Kidney capillary endothelial cell (primary cell): Measurements from ENCODE around the gene RBFOX2.
"Not testable (repeated sequence)": the region's sequence is repeated elsewhere in the genome, so short reads cannot be mapped to it uniquely, and the experiment has no call there.

Experiments used
- DNase-seq: peaks from one replicate; pipeline ENCODE4 v3.0.0-alpha.2; 2018; ENCODE audit warnings: low spot score

Gene RBFOX2

DNA sequence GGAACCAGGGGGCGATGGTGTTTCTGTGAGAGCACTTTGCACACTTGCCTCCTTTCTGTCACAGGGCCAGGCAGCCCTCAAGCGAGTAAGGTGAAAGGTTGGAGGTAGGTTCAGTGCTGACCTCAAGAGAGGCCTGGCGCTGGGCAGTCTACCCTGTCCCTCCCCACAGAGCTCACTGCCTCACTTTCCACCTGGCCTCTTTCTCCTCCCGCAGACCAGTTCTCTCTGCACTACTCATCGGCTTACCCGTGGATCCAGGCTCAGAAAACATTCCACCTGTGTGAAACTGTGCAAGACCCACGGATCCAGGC is 294.2 kb downstream of the RBFOX2 start:
- no peak for DNase-seq

DNA sequence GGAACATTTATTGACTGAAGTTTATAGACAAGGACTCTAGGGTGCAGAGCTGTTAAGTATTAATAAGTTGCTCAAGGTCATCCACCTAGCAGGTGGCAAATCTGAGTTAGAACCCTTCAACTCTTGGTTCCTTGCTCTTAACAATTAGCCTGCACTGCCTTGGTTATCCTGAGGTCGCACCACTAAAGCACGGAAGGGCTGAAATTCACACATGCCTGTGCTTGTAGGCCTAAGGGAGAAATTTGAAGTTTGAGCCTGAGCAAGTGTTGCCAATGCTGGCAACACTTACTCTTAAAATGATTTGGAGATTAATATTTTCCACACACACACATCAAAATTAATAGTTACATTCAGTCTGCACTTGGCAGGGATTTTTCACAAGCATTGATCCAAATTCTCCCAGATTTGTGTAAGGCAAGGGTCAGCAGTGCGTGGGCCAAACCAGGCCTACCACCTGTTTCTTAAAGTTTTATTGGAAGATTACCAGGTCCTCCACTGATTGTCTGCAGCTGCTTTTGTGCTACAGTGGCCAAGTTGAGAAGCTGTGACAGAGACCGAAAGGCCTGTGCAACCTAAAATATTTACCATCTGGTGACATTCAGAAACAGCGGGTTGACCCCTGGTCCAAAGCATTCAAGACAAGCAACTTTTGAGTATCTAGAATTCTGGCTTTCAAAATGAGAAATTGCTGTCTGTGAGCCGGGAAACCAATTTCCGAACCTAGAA is 294.7 kb downstream of the RBFOX2 start:
- no peak for DNase-seq

DNA sequence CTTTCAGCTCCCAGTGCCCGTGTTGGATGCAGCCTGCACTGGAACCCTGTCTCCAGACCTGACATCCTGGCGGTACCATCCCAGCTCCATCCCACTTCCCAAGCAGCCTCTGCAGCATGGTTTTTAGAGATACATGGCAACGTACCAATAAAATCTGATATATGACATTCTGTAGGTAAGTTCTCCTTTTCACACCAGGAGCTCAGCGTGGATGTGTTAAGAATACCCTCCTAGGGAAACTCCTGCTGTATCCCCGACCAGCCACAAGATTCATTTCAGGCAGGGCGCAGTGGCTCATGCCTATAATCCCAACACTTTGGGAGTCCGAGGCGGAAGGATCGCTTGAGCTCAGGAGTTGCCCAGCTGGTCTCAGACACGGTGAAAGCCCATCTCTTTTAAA is 295.6 kb downstream of the RBFOX2 start:
- DNase-seq, result no peak

DNA sequence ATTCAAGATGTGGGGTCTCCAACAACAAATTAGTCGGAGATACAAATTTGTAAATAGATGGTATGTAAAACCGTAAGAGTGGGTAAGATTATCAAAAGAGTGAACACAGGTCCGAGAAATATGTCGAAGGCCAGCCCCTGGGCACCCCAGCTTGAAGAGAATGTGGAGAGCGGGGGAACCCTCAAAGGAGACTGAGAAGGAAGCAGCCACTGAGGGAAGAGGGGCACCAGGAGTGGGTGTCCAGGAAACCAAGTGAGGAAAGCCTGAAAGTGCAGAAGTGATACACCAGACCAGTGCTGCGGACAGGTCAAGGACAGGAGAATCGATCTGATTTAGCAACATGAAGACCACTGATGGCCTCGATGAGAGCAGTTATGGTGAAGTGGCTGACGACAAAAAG is 296.5 kb downstream of the RBFOX2 start:
- no peak for DNase-seq

DNA sequence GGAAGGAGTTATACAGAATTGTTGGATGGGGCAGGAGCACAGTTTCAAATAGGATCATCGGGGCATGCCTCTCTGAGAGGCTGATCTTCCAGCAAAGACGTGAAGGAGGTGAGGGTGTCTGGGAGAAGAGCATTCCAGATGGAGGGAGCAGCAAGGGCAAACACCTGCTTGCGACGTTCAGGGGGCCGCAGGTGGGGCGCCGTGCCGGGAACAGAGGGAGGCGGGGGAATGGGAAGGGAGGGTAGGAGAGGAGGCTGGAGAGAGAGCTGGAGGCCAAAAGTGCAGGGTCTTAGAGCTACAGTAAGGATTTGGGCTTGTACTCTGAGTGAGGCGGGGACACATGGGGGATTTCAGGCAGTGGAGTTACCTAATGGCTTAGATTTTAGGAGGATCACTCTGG is 297.3 kb downstream of the RBFOX2 start:
- no peak for DNase-seq

DNA sequence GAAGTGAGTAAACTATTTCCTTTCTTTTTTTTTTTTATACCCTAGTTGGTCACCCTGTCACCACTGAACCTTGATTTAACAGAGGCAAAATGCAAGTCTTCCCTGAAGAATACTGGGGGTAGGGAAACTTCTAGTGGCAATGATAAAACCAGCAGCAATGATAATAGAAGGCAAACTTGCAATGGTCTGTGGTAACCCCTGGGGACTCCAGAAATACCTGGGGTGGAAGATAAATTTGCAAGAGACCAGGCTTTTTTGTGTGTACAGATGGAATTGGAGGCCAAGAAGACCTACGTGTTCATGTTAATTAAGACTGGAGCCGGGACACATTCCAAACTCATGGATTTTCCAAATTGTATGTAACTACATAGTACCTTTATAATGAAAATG is 299.3 kb downstream of the RBFOX2 start:
- no peak for DNase-seq

DNA sequence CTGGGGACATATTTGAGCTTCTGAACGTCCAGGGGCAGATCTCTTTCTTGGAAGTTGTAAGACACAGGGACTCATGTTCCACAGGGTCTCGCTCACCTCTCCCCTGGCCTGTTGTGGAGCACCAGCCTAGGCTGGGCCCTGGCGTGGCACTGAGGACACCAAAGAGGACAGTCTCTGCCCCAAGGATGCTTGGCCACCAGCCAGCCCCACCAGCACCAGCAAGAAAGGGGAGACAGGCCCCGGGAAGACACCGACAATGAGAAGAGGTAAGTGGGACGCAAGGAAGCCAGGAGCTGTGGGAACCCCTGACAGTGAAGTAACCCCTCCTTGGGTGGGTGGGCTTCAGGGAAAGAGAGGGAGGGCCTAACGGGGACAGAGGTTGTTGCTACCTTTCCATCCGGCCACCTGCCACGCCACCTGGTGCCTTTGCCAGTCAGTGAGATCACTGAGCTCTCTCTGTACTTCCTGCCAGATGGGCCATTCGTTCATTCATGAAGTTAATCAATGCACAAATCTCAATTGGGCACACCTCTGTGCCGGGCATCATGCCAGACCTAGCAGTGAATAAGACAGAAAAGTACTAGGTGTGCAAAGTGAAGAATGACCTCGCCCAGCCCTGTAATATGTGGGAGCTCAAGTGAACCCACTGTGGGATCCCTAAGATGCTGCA is 299.9 kb downstream of the RBFOX2 start:
- no peak for DNase-seq

DNA sequence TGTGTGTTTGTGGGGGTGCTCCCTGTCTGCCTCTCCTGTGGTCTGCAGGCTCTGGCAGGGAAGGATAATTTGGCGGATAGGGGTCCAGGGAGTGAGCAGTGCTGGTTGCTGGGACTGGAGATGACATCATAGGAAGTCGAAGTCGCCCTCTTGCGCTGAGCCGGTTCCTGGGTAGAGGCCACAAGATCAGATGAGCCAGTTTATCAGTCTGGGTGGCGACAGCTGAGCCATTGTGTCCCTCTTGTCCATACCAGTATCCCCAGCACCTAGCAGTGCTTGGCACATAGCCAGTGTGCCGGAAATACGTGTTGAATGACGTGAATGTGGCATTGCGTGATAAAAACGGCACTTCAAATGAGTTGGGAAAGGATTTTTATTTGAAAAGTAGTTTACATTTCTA is 301.2 kb downstream of the RBFOX2 start:
- DNase-seq, result peak; percentile 40

DNA sequence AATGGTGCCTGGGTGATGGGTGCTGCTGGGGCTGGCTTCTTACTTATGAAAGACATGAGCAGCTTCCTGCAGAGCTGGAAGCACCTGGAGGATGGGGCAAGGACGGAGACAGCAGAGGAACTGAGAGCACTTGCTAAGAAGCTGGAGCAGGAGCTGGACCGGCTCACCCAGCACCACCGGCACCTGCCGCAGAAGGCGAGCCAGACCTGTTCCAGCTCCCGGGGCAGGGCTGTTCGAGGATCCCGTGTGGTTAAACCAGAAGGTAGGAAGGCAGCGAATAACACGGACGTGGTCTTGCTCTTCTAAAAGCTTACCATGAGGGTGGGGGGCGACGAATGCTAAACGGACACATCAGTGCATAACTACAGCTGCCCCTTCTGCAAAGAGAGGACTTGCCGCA is 301.7 kb downstream of the RBFOX2 start:
- DNase-seq, result no peak

DNA sequence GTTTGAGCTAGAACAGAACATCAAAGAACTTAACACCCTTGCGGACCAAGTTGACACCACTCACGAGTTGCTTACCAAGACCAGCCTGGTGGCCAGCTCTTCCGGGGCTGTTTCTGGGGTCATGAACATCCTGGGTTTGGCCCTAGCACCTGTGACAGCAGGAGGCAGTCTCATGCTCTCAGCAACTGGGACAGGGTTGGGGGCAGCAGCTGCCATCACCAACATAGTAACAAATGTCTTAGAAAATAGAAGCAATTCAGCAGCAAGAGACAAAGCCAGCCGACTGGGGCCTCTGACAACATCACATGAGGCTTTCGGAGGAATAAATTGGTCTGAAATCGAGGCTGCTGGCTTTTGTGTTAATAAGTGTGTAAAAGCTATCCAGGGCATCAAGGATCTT is 302.2 kb downstream of the RBFOX2 start:
- no peak for DNase-seq

DNA sequence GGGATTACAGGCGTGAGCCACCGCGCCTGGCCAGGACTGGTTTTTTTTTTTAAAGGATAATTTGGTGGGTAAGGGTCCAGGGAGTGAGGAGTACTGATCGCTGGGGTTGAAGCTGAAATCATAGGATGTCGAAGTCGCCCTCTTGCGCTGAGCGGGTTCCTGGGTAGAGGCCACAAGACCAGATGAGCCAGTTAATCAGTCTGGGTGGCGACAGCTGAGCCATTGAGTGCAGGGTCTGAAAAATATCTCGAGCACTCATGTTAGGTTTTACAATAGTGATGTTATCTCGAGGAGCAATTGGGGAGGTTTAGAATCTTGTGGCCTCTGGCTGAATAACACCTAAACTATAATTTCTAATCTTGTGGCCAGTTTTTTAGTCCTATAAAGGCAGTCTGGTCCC is 303.1 kb downstream of the RBFOX2 start:
- no peak for DNase-seq

DNA sequence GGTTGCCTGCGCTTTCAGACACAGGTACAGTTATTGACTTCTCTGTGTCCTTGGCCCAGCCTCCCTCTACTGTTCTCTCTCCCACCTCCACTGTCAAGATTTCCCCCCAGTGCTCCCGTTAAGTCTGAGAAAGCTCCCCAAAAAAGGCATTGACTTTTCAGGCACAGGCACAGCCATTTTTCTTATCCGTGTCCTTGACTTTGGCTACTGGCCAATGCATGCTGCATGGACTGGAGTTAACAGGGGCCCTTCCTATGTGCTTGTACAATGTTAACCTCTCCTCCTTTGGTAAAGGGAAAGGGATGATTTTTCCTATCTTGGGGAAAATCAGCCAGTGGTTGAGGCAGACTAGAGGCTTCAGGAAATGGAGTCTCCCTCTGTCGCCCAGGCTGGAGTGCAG is 306.7 kb downstream of the RBFOX2 start:
- no peak for DNase-seq

DNA sequence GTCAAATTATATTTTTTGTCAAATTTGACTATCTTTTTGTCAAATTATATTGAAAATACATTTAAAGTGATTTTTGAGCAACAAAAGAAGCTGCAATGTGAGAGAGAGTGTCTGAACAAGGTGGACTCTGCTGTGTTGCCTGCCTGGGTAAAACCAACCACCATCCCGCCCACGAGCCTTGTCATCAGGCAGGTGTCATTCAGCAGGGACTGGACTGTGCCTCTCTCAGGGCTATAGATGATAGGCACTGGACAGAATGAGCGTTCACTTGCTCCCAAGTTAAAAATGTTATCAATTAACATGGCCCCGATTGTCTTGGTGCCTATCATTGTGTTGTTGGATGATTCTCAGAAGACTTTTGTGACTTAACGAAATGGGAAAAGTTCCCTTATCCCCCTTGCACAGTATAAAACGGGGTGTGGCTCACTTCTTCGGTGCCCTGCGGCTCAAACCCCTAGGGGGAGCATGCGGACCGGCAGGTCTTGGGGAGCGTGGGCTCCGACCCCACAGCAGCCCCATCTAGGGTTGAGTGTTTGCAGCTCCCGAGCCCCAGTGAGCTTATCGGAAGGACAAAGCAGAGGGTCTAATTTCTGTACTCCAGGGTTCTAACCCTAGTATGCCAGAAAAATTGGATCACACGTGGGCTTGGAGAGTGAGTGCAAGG is 309.3 kb downstream of the RBFOX2 start:
- no peak for DNase-seq

DNA sequence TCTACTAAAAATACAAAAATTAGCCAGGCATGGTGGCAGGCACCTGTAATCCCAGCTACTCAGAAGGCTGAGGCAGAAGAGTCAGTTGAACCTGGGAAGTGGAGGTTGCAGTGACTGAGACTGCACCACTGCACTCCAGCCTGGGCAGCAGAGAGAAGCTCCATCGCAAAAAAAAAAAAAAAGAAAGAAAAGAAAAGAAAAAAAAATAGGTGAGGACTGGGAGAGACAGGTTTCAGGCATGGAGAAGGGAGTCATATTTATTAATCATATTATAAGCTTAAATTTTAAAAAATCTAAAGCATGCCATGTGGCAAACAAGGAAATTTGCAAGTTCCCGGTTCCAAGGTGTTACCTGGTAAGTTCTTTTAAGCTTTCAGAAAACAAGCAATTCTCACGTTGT is 311.1 kb downstream of the RBFOX2 start, which contains the start of gene APOL5:
APOL5 (plus strand) TSS at position 301 of the 400 bp plus-strand sequence; CDS start at position 301, 0 bp downstream.
- DNase-seq, result no peak

DNA sequence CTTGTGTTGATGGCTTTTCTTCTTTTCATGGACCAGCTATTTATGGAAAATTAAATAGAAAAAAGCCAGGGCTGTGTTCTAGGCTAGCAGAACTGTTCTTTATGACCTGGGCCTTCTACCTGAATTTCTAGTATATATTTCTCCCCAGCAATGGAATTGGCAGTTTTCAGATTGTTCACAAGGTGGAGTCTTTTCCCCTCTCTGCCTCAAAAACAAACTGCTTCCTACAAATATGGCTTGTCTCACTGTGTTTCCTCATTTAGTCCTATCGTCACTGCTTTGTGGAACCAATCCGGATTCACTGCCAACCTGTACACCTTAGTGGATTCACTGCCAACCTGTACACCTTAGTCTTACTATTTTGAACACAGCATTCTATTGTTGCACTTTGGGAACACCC is 316.0 kb downstream of the RBFOX2 start:
- no peak for DNase-seq

DNA sequence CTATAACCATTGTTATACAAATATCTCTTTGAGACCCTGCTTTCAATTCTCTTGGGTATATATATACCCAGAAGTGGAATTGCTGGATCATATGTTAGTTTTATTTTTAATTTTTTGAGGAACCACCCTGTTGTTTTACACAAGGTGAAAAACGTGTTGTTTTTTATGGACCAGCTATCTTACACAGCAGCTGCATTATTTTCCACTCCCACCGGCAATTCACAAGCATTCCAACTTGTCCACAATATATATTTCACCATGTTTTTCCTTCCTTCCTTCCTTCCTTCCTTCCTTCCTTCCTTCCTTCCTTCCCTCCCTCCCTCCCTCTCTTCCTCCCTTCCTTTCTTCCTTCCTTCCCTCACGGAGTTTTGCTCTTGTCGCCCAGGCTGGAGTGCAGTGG is 317.3 kb downstream of the RBFOX2 start:
- DNase-seq, result no peak

DNA sequence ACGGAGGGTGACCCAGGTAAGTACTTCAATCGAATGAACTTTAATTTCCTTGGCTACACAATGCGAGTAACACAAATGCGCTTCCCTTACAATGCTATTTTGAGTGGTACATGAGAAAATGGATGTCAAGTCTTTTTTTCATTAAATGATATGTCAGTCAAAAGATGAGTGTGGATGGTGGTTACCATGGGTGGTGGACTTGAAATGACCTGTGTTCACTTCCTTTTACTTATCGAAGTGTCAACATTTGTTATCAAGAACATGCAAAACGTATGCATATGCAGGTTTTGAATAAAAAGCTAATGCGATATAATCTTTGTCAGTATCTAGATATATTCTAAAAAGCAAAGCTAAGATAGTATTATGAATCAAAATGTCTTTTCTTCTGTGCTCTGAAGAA is 319.7 kb downstream of the RBFOX2 start:
- no peak for DNase-seq

DNA sequence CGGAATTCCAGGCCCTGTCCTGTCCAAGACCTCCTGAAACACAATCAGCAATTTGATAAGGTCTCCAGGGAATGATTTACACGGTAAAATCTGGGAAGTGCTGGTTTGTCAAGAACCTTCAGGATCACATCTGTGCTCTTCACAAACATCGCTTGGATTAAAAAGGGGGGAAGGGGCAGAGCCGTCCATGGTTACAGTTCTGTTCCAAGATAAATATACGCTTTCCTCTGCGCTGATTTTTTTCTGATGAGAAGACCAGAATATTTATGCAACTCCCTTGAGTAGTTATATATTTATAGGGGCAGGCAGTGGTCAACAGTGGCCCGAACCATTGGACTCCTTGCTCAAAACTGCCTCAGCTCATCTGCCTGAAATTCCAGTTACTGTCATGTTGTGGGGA is 320.2 kb downstream of the RBFOX2 start:
- DNase-seq, result no peak

DNA sequence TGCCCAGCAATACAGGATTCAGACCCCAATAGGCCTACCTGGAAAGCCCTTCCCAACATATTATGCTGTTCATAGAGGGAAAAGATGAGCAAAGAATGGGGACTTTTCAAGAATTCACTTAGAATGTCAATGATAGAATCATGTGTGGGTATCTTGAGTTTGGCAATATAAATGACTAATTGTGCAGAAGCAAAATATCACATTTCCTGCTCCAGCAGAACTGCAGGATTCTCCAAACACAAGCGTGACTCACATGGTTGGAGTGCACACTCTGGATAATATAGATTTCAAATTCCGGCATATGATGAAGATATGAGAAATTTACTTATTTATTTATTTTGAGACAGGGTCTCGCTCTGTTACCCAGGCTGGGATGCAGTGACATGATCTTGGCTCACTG is 323.5 kb downstream of the RBFOX2 start:
- DNase-seq, result peak; percentile 30

DNA sequence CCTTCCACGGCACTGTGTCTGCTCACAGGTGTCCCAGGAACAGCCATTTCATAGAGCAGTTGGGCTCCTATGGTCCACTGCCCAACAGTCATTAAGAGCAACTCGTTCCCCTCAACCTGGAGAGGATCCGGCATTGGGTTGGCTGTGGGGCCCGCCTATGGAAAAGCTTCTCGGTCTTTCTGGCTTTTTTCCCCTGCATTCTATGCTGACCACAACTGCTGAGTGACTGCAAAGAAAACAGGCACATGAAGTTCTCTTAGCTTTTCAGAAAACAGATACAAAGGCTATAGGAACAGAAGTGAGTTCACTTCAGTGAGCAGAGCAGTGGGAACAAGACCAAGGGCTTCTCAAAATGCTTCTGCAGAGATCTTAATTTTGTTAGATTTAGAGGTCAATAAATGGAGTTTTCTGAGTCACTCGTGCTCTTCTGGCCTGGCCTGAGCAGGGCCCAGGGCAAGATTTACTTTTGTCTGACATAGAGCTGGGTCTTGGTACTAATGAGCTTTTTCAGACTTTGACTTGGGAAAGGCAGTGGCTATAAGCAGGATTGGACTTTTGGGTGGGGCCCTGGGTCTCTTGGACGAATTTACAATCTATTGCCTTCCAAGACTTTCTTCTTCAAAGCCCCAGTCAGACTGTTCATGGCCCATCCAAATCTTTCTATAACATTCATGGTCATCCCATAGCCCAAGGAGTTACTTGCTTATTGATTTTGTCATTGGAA is 324.6 kb downstream of the RBFOX2 start:
- DNase-seq, result no peak

DNA sequence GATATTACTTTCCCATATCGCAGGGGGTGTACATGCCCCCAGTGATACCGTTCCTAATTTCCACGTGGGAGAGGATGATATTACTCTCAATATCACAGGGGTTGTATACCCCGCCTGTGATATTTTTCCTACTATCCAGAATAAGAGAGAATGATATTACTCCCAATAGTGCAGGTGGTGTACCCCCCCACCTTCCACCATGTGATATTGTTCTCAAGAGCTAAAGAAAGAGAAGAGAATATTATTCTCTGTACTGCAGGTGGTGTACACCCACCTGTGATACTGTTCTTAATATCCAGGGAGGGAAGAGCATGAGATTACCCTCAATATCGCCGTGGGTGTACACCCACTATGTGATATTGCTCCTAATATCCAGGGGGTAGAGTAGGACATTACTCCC is 328.8 kb downstream of the RBFOX2 start:
- DNase-seq, result not testable (repeated sequence)

DNA sequence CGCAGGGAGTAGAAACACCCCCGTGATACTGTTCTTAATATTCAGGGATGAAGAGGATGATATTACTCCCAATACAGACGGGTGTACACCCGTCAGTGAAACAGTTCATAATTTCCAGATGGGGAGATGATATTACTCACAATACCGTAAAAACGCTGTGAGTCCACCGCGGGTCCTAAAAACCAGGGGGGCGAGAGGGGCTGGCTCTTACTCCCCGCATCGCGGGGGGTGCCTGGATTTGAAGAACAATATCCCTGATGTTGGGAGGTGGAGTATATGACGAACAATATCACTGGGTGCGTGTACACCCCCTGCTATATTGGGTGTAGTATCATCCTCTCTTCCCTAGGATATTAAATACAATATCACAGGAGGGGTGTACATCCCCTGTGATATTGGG is 331.5 kb downstream of the RBFOX2 start:
- no peak for DNase-seq

DNA sequence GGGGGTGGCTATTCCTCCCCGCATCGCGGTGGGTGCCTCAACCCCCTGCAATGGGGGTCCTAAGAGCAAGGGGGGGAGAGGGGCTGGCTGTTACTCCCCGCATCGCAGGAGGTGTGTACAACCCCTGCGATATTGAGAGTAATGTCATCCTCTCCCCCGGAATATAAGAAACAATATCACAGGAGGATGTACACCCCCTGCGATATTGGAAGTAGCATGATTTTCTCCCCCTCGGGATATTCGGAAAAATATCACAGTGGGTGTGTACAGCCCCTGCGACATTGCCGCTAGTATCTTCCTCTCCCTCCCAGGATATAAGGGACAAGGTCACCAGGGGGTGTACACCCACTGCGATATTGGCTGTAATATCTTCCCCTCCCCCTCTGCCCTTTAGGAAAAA is 333.4 kb downstream of the RBFOX2 start:
- no peak for DNase-seq
